ENCODE results near the gene DPH7. TPM values are rescaled to one million over a fixed set of nuclear protein-coding genes. Genes with fewer than 3 reads are reported as not detected.

Gene DPH7
- total RNA-seq, 2 donors from 2014 or later: 44.4 to 46.5 TPM

DNA sequence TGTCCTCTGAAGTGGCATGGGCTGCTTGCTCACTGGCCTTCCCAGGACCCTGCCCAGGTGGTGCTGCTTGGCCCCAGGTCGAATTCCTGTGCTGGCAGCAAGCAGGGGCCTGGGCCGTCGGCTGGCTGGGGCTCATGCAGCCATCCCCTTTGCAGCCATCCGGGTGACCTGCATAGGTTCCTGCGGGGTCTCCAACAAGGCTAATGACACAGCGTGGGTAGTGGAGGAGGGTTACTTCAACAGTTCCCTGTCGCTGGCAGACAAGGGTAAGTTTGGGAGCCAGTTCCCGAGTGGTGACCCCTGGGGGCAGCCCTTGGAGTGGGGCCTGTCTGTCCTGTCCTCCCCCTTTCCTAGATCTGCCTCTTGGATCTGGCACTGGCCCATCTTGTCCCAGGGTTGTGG lies 34.0 kb upstream of the DPH7 start:
- Histone ChIP-seq H3K4me1 (peaks cover 71% of the 10 kb centered on the region), H3K9me3 (no peaks in the 10 kb centered on the region), H3K27me3 (no peaks in the 10 kb centered on the region), H3K27ac (peak overlapping the region; percentile 88 to 98 (median 92)), H3K4me3 (no peak overlapping the region), H3K36me3 (replicated peaks in 1 of 2; ENCODE audit: insufficient read depth in 1 of 2, low read depth in 2 of 2) (peaks cover 0 to 9% of the 10 kb centered on the region in 2 donors)
- ATAC-seq: no peak
- peak in 1 of 4 donors; percentile 27 for DNase-seq
- intact Hi-C loops (cut with DNase I): no loop called here
- TF ChIP-seq, protein P1, sequence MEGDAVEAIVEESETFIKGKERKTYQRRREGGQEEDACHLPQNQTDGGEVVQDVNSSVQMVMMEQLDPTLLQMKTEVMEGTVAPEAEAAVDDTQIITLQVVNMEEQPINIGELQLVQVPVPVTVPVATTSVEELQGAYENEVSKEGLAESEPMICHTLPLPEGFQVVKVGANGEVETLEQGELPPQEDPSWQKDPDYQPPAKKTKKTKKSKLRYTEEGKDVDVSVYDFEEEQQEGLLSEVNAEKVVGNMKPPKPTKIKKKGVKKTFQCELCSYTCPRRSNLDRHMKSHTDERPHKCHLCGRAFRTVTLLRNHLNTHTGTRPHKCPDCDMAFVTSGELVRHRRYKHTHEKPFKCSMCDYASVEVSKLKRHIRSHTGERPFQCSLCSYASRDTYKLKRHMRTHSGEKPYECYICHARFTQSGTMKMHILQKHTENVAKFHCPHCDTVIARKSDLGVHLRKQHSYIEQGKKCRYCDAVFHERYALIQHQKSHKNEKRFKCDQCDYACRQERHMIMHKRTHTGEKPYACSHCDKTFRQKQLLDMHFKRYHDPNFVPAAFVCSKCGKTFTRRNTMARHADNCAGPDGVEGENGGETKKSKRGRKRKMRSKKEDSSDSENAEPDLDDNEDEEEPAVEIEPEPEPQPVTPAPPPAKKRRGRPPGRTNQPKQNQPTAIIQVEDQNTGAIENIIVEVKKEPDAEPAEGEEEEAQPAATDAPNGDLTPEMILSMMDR (IDR thresholded peaks at IDR 0.05): no peak
- TF ChIP-seq POLR2A (IDR thresholded peaks at IDR 0.05): no peak
- 70% methylated on average over 8 of the region's 8 CpGs; no CpG with 5 or more reads in 1 of the 2 donors for WGBS, 2 donors

DNA sequence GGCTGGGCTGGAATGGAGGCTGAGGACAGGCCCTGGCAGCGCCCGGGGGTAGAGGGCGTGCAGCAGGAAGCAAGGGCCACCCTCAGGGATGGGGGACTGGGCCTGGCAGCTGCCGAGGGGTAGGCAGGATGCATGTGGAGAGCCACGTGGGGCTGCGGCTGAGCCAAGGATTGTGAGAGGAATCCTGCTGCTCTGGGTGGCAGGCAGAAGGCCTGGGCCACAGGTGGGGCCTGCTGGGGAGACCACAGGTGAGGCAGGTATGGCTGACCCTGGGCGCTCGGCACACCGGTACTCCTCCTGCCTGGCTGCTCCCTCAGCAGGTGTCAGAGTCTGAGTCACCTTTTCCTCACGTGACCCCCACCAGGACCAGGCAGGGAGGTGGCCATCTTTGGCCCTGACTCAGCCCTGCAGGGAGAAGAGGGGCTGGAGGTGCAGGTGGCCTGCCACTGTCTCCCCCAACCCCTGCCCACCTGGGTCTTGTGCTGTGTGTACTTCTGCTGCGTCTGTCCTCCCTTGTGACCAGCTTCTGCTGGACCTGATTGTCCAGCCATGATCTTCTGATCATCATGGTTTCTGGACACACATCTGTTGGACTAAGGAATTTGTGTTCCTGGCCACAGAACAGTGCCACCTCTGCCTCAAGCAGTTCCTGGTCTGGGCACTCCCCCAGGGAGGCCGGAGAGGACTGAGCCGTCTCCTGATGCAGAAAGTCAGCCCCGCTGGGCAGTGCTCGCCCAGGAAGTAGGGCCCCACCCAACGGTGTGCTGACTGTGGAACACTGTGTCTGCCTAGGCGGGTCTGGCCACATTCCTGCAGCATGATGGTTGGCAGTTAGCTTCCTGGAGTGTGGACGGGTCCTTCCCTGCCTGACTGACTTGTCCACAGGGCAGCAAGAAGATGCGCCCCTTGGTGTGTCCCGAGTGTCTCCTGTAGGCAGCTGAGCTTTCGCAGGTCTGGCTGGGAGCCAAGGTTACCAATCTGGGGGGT lies 33.2 kb upstream of the DPH7 start:
- Histone ChIP-seq H3K36me3 (replicated peaks in 1 of 2; ENCODE audit: insufficient read depth in 1 of 2, low read depth in 2 of 2) (peaks cover 0 to 9% of the 10 kb centered on the region in 2 donors), H3K27ac (peak overlapping the region; percentile 88 to 98 (median 92)), H3K9me3 (no peaks in the 10 kb centered on the region), H3K4me3 (no peak overlapping the region), H3K27me3 (no peaks in the 10 kb centered on the region), H3K4me1 (peaks cover 71% of the 10 kb centered on the region)
- 29 to 36% methylated on average over 5 to 21 of the region's 21 CpGs for WGBS, 2 donors
- intact Hi-C loops (cut with DNase I): no loop called here
- peak; percentile 85 for ATAC-seq
- TF ChIP-seq POLR2A (IDR thresholded peaks at IDR 0.05): peak; percentile 52 to 81 (median 75)
- TF ChIP-seq, protein P1 (IDR thresholded peaks at IDR 0.05): no peak
- peak; percentile 84 to 96 (median 88) for DNase-seq

DNA sequence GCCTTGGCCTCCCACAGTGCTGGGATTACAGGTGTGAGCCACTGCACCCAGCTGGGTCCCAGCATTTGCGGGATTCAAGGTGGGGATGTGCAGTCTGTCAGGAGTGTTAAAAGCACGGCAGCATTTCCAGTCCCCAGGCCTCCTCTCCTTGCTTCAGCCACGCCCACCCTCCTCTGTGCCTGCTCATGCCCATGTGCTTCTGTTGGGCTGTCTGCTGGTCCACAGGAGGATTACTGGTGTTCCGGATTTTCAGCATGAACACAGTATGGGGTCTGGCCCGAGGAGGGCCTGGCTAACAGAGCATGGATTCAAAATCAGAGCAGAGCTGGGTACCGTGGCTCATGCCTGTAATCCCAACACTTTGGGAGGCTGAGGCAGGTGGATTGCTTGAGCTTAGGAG lies 32.2 kb upstream of the DPH7 start:
- WGBS, 2 donors: 84 to 90% methylated on average over 5 to 6 of the region's 6 CpGs
- intact Hi-C loops (cut with DNase I): no loop called here
- TF ChIP-seq POLR2A (IDR thresholded peaks at IDR 0.05): no peak
- TF ChIP-seq, protein P1 (IDR thresholded peaks at IDR 0.05): no peak
- DNase-seq: no peak
- Histone ChIP-seq H3K4me3 (no peak overlapping the region), H3K4me1 (peaks cover 78% of the 10 kb centered on the region), H3K36me3 (replicated peaks in 1 of 2; ENCODE audit: insufficient read depth in 1 of 2, low read depth in 2 of 2) (peaks cover 0 to 9% of the 10 kb centered on the region in 2 donors), H3K27me3 (no peaks in the 10 kb centered on the region), H3K27ac (peak overlapping the region; percentile 88 to 98 (median 92)), H3K9me3 (no peaks in the 10 kb centered on the region)
- no peak for ATAC-seq

DNA sequence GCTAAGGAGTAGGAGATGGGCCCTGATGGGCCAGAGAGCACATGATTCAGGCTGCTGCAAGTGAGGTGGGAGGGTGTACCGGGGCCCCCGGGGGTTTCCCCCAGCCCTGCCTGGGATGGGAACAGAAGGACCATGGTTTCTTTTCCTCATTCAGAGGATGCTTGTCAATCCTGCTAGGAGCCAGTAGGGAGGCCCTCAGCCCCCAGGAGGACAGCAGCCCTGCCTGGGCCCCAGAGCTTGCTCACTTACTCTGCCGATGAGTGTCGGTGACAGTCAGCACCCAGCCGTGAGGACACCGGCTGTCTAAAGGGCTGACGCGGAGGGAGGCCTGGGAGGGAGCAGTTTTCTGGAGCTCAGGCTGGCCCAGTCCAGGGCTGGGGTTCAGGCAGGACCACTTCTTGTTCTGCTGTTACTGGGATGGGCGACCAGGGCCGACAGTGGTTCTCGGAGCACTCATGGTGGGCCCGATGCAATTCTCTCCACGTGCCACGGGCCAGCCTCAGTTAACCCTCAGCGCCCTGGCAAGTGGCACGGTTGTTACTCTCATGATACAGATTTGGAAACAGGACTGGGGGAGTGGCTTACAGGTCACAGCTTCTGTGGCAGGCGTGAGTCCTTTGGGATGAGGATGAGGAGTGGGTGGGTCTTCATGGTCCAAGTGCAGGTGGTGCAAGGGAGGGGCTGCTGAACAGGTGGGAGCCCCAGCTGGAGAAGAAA lies 28.6 kb upstream of the DPH7 start:
- DNase-seq (peak in 1 of 4 donors; percentile 35), ATAC-seq (no peak)
- Histone ChIP-seq H3K4me1 (peaks cover 49% of the 10 kb centered on the region), H3K4me3 (peak overlapping the region in 1 of 2 donors; percentile 24), H3K36me3 (replicated peaks in 1 of 2; ENCODE audit: insufficient read depth in 1 of 2, low read depth in 2 of 2) (no peaks in the 10 kb centered on the region), H3K9me3 (no peaks in the 10 kb centered on the region), H3K27ac (peak overlapping the region; percentile 83 to 98 (median 94)), H3K27me3 (no peaks in the 10 kb centered on the region)
- no peak for TF ChIP-seq POLR2A (IDR thresholded peaks at IDR 0.05)
- TF ChIP-seq, protein P1 (IDR thresholded peaks at IDR 0.05): no peak
- WGBS, 2 donors: 20 to 21% methylated on average over 14 to 17 of the region's 17 CpGs
- intact Hi-C loops (cut with DNase I): no loop called here
